Tibial artery (tissue), 4 donors: ENCODE data around the gene MACF1.
"Not testable (repeated sequence)": the region's sequence is repeated elsewhere in the genome, so short reads cannot be mapped to it uniquely, and the experiment has no call there.

Experiments
- DNase-seq, 2 donors: peaks; one replicate each; pipeline ENCODE4 v3.0.0-alpha.2; 2019
- H3K27ac ChIP-seq, 2 donors: fragments of 200-600 bp; sonication (generic) in 1 of 2; 1 replicate in 1 of 2; 2 replicates in 1 of 2; pipeline ENCODE4 v1.5.1; 2018 to 2019; ENCODE audit warnings: mild to moderate bottlenecking in 1 of 2
- H3K27me3 ChIP-seq, 2 donors: fragments of 200-600 bp; sonication (generic) in 1 of 2; one replicate each; pipeline versions ENCODE4 v1.5.1 to v1.6.0; 2016 to 2019
- H3K36me3 ChIP-seq, 3 donors: fragments of 200-600 bp; sonication (generic) in 2 of 3; one replicate each; pipeline ENCODE4 v1.5.1; 2016 to 2019; ENCODE audit warnings: mild to moderate bottlenecking in 2 of 3
- H3K4me1 ChIP-seq, 4 donors: fragments of 200-600 bp; sonication (generic) in 2 of 4; 1 replicate in 3 of 4; 2 replicates in 1 of 4; pipeline ENCODE4 v1.5.1; 2016 to 2019
- H3K4me3 ChIP-seq, 2 donors: fragments of 200-600 bp; sonication (generic) in 1 of 2; 1 replicate in 1 of 2; 2 replicates in 1 of 2; pipeline ENCODE4 v1.5.1; 2018 to 2019; ENCODE audit warnings: mild to moderate bottlenecking in 2 of 2
- H3K9me3 ChIP-seq, 3 donors: fragments of 200-600 bp; sonication (generic) in 1 of 3; one replicate each; pipeline ENCODE4 v1.5.1; 2016 to 2019
- CTCF ChIP-seq, 2 experiments: fragments of 200-600 bp in 1 of 2; fragments of 450-650 bp in 1 of 2; IDR thresholded peaks; one replicate each; pipeline ENCODE4 v1.5.1; 2017 to 2019; ENCODE audit warnings: antibody characterized with exemption in 2 of 2, mild to moderate bottlenecking in 1 of 2, moderate library complexity in 1 of 2
- intact Hi-C: fragments of 100-400 bp; cut with DNase I; formaldehyde crosslinking; loops from one replicate; pipeline ENCODE4 v1.15.0; 2023; ENCODE audit warnings: low total_unique reads

The MACF1 gene

GRCh38 chr1:39204441-39205081 is at the start of gene MACF1:
Gene MACF1 (plus strand): TSS chr1:39204695. CDS start chr1:39205023, 328 bp downstream.
- Histone ChIP-seq H3K27ac (peak within 1 kb of the TSS; percentile 90 to 94), H3K4me3 (peak within 1 kb of the TSS; percentile 50 to 54), H3K9me3 (no peaks in the 10 kb centered on the region), H3K4me1 (peaks cover 0 to 56% (median 25%) of the 10 kb centered on the region in 4 donors), H3K36me3 (no peaks in the 10 kb centered on the region), H3K27me3 (no peaks in the 10 kb centered on the region)
- intact Hi-C loops, result no loop called here
- DNase-seq, result peak; percentile 78 to 86
- peak; percentile 62 to 65 for TF ChIP-seq CTCF (IDR thresholded peaks at IDR 0.05)

- Histone ChIP-seq H3K27ac (peak overlapping the region; percentile 59 to 70), H3K4me1 (peaks cover 0 to 97% (median 74%) of the 10 kb centered on the region in 4 donors)
Measured at GRCh38 chr1:39157304-39157703, 47.2 kb upstream of the MACF1 start.

GRCh38 chr1:39158327-39159086 is 46.0 kb upstream of the MACF1 start:
- Histone ChIP-seq H3K4me1 (peaks cover 0 to 89% (median 62%) of the 10 kb centered on the region in 4 donors), H3K27me3 (no peaks in the 10 kb centered on the region), H3K9me3 (no peaks in the 10 kb centered on the region), H3K4me3 (peak overlapping the region; percentile 18 to 33), H3K36me3 (no peaks in the 10 kb centered on the region), H3K27ac (peak overlapping the region; percentile 59 to 70)
- TF ChIP-seq CTCF (IDR thresholded peaks at IDR 0.05), result no peak
- intact Hi-C loops, result no loop called here
- peak in 1 of 2 donors; percentile 72 for DNase-seq

More at GRCh38 chr1:39157304-39157703, 47.2 kb upstream of the MACF1 start:
- Histone ChIP-seq H3K36me3 (no peaks in the 10 kb centered on the region), H3K27me3 (no peaks in the 10 kb centered on the region), H3K4me3 (no peak overlapping the region), H3K9me3 (no peaks in the 10 kb centered on the region)
- no peak for DNase-seq
- intact Hi-C loops, result no loop called here
- no peak for TF ChIP-seq CTCF (IDR thresholded peaks at IDR 0.05)

- peak overlapping the region; percentile 59 to 70 for H3K27ac ChIP-seq
- no peak for DNase-seq
- H3K9me3 ChIP-seq, result no peaks in the 10 kb centered on the region
- no peaks in the 10 kb centered on the region for H3K36me3 ChIP-seq
- peak overlapping the region in 1 of 2 donors; percentile 33 for H3K4me3 ChIP-seq
- intact Hi-C loops, result no loop called here
- H3K4me1 ChIP-seq, result peaks cover 0 to 85% (median 57%) of the 10 kb centered on the region in 4 donors
- TF ChIP-seq CTCF (IDR thresholded peaks at IDR 0.05), result no peak
- no peaks in the 10 kb centered on the region for H3K27me3 ChIP-seq
Measured at GRCh38 chr1:39159224-39160036, 45.1 kb upstream of the MACF1 start.

GRCh38 chr1:39160703-39161102 is 43.8 kb upstream of the MACF1 start:
- H3K4me1 ChIP-seq, result peaks cover 0 to 85% (median 56%) of the 10 kb centered on the region in 4 donors
- intact Hi-C loops, result no loop called here
- H3K9me3 ChIP-seq, result no peaks in the 10 kb centered on the region
- H3K4me3 ChIP-seq, result no peak overlapping the region
- H3K36me3 ChIP-seq, result no peaks in the 10 kb centered on the region
- TF ChIP-seq CTCF (IDR thresholded peaks at IDR 0.05), result no peak
- DNase-seq, result no peak
- H3K27me3 ChIP-seq, result no peaks in the 10 kb centered on the region
- peak overlapping the region in 1 of 2 donors; percentile 70 for H3K27ac ChIP-seq

GRCh38 chr1:39161811-39162210 is 42.7 kb upstream of the MACF1 start:
- intact Hi-C loops, H3K9me3 ChIP-seq, H3K4me3 ChIP-seq, H3K36me3 ChIP-seq, DNase-seq, H3K27ac ChIP-seq, H3K27me3 ChIP-seq: not testable (repeated sequence)
- peaks cover 0 to 86% (median 60%) of the 10 kb centered on the region in 4 donors for H3K4me1 ChIP-seq
